GM18498 (cell line): Measurements from ENCODE around the gene MCOLN1.

Experiments used
- ATAC-seq: cut with Tn5 transposase; IDR thresholded peaks from one replicate; pipeline ENCODE4 v1.9.1; 2021; ENCODE audit warnings: mild to moderate bottlenecking, moderate library complexity; ENCODE audit not compliant: unreplicated experiment

The MCOLN1 gene

GRCh38 chr19:7522072-7522922 is at the start of gene MCOLN1:
Gene MCOLN1 (plus strand): TSS chr19:7522624. CDS start chr19:7522751, 127 bp downstream.
- ATAC-seq: peak; percentile 89

DNA sequence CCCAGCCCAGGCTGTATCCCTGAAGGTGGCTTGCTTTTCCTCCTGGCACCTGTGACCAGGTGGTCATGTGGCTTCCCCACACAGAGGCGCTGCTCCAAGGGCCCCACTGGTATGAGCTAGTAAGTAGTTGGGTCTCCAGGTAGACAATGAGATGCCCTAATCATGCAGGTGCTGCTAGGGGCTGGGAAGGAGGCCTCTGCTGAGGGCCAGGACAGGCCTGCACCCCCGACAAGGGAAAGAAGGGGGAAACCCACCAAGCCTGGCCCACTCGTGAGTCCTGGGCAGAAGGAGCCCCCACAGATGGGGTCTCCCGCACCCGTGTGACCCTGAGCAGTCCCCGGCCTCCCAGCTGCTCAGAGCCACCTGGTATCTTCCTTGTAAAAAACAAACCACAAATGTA is 46.8 kb upstream of the MCOLN1 start:
- no peak for ATAC-seq

GRCh38 chr19:7476241-7476640 is 46.2 kb upstream of the MCOLN1 start:
- ATAC-seq: no peak

DNA sequence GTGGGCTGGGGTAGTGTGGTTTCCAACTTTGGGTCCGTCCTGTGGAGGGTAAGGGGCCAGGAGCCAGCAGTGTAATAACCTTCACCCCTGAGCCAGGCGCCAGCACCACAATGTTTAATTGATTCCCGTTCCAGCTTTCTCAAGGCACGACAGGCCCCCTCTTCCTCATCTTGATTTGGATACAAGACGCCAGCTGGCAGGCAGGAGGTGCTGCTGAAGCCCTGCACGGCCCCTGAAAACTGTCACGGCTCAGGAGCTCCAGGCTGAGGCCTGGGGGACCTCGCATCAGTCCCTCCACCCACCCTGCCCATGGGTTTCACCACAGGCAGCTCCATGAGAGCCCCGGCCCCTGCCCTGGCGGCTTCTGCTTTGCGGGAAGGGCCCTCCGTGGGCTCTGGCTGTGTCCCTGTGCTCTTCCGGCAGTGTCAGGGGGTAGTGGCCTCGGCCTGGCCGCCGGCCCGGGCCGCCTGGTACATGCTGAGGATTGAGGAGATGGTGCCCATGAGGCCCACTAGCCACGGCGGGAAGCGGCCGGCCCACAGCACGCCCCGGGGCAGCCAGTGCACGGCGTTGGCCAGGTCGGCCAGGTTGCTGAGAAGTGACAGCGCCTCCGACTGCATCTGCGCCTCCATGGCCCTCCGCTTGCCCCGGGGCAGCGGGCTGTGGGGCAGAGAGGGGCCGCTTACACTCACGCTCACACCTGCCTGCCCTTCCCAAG is 45.5 kb upstream of the MCOLN1 start:
- ATAC-seq: no peak

DNA sequence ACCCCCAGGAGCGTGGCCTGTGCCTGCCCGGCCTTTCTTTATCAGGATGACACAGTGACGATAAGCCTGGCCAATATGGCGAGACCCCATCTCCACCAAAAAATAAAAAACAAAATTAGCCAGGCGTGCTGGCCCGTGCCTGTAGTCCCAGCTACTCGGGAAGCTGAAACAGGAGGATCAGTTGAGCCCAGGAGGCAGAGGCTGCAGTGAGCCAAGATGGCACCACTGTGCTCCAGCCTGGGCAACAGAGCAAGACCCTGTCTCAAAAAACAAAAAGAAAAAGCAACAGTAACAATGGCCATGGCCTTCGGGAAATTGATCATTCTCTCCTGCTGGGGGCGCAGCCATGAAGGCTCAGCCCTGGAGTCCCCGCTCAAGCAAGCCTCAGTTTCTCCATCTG is 44.7 kb upstream of the MCOLN1 start:
- no peak for ATAC-seq

DNA sequence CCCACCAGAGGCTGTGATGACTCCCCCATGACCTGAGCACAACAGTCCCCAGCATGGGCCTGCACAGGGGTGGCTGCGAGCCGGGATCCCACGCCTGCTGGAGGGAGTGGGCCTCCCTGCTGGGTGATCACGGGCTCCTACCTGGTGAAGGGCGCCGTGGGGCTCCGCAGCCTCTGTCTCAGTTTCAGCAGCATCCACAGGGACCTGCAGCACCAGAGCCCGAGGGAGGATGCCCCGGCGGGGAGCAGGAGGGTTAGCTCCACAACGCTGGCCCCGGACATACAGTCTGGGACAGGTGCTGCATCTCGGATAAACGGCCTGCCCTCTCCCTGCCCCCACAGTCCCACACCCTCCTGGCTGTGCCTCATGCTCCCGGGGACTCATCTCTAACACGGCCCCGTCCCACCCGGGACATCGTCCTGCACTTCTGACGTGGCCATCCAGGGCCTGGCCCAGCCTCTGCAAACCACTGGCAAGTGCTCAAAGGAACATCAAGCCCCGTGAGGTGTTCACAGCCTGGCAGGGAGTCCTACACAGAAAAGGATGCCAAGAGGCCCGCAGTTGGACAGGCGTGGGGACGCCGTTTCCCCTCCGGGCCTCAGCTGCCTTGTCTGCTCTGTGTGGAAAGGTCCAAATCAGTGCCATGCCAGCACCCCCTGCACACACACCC is 44.1 kb upstream of the MCOLN1 start:
- ATAC-seq: no peak

GRCh38 chr19:7478843-7479227 is 43.6 kb upstream of the MCOLN1 start:
- ATAC-seq: no peak

GRCh38 chr19:7480222-7480969 is 42.0 kb upstream of the MCOLN1 start:
- no peak for ATAC-seq

DNA sequence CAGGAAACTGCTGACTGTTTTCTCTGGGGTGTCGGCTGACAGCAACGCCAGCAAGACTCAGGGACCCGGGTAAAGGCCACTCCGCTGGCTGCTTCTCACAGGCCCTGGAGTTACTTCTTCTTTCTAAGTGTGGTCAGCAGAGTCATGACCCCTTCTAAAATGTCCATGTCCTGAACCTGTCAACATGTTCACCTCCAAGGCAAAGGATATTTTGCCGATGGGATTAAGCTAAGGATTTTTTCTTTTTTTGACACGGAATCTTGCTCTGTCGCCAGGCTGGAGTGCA is 41.5 kb upstream of the MCOLN1 start:
- ATAC-seq: no peak

GRCh38 chr19:7482584-7483439 is 39.6 kb upstream of the MCOLN1 start:
- no peak for ATAC-seq

GRCh38 chr19:7483720-7484201 is 38.7 kb upstream of the MCOLN1 start:
- ATAC-seq: no peak

- ATAC-seq: no peak
Measured at GRCh38 chr19:7486923-7487322, 35.5 kb upstream of the MCOLN1 start.

- peak; percentile 70 for ATAC-seq
Measured at GRCh38 chr19:7488736-7489353, 33.6 kb upstream of the MCOLN1 start, which contains the start of gene PEX11G. Gene PEX11G (minus strand): TSS chr19:7489035. CDS start chr19:7489010, 25 bp downstream.

- no peak for ATAC-seq
Measured at GRCh38 chr19:7489609-7490044, 32.8 kb upstream of the MCOLN1 start.

- ATAC-seq: no peak
Measured at GRCh38 chr19:7492142-7492541, 30.3 kb upstream of the MCOLN1 start.

DNA sequence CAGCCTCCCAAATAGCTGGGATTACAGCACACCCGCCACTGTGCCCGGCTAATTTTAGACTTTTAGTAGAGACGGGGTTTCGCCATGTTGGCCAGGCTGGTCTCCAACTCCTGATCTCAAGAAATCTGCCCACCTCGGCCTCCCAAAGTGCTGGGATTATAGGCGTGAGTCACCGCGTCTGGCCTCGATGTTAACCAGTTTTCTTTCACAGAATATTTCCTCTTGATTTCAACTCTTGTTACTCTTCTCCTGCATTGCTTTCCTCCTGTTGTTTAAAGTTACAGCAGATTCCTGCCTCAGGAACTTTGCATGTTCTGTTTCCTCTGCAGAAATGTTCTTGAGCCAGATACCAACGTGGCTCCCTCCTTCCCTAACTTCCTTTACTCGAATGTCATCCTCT is 29.9 kb upstream of the MCOLN1 start:
- no peak for ATAC-seq

DNA sequence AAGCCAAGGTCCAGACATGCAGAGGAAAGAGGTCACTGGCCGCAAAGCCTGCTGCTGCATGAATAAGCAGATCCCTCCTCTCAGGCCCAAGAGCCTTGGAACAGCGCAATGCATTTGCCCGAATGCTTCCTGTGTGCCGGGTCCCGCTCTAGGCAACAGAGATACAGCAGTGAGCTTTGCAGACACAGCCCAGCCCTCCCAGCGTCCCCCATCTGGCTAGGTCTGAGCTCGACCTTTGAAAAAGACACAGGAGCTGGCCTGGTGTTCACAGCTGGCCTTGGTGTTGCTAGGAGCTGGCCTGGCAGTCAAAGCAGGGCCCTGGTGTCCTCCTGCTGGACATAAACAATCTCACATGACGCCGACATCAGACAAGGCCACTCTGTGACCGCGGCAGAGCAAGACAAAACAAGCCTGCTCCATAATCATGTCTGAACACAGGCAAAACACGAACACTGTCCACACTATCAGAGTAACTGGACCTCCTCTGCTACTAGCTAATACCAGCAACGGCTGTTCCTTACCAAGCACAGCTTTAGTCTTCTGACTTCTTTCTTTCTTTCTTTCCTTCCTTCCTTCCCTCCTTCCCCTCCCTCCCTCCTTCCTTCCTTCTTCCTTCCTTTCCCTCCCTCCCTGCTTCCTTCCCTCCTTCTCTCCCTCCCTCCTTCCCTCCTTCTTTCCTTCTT is 27.9 kb upstream of the MCOLN1 start:
- no peak for ATAC-seq

DNA sequence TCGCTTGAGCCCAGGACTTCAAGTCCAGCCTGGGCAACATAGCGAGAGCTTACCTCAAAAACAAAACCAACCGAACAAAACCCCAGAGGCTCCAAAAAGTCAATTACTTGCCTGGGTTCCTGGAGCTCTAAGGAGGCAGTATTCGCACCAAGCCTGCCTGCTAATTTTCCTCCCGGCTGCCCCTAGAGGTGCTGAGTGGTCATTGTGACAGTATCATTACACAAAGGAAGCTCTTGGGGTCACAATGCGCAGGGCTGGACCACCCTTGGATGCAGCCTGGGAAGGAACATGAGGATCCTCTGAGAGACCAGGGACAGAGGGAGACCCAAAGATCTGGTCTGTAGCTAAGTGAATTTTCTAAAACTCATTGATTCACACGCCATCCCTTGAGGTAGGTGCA is 25.1 kb upstream of the MCOLN1 start:
- ATAC-seq: no peak
